ENCODE data around the gene ANXA6. TPM values are rescaled to one million over a fixed set of nuclear protein-coding genes. Genes with fewer than 3 reads are reported as not detected.
A peak's percentile ranks its signal among the peaks of the same experiment; 100 is the strongest.

ANXA6 gene
- total RNA-seq, 3 donors from 2014 or later (not counting 1 experiment from before 2014, with no cell fraction given), result 504 to 629 (median 535) TPM

GRCh38 chr5:151168602-151169344, 11.2 kb upstream of the ANXA6 start:
- Histone ChIP-seq H3K36me3 (ENCODE audit: control insufficient read depth, insufficient read depth, low read length) (no peaks in the 10 kb centered on the region), H3K27me3 (ENCODE audit: control insufficient read depth, insufficient read depth, low read length) (no peaks in the 10 kb centered on the region), H3K4me1 (ENCODE audit: control insufficient read depth, insufficient read depth, low read length) (peaks cover 4% of the 10 kb centered on the region), H3K4me3 (ENCODE audit: low read length) (no peak overlapping the region), H3K9me3 (ENCODE audit: control insufficient read depth, insufficient read depth, low read length) (no peaks in the 10 kb centered on the region), H3K27ac (ENCODE audit: low read length) (no peak overlapping the region)
- Mint-ChIP-seq H3K27ac (peak overlapping the region in 1 of 2 donors; percentile 44), H3K9me3 (no peaks in the 10 kb centered on the region), H3K36me3 (no peaks in the 10 kb centered on the region), H3K27me3 (ENCODE audit: low read depth in 2 of 2) (no peaks in the 10 kb centered on the region), H3K4me3 (no peak overlapping the region), H3K4me1 (peaks cover 17 to 21% of the 10 kb centered on the region in 2 donors)
- ATAC-seq, result no peak
- intact Hi-C loops (cut with micrococcal nuclease), result no loop called here
- no peak for DNase-seq
- TF ChIP-seq CTCF (IDR thresholded peaks at IDR 0.05), result no peak
- 88% methylated on average over 10 of the region's 10 CpGs for WGBS (ENCODE audit: insufficient coverage)

- H3K27ac Mint-ChIP-seq, result no peak overlapping the region
- H3K9me3 Mint-ChIP-seq, result no peaks in the 10 kb centered on the region
- H3K27ac ChIP-seq (ENCODE audit: low read length), result no peak overlapping the region
- H3K27me3 Mint-ChIP-seq (ENCODE audit: low read depth in 2 of 2), result no peaks in the 10 kb centered on the region
- TF ChIP-seq CTCF (IDR thresholded peaks at IDR 0.05), result no peak
- H3K4me1 Mint-ChIP-seq, result peaks cover 17 to 21% of the 10 kb centered on the region in 2 donors
- H3K4me3 ChIP-seq (ENCODE audit: low read length), result no peak overlapping the region
- H3K36me3 Mint-ChIP-seq, result no peaks in the 10 kb centered on the region
- H3K4me1 ChIP-seq (ENCODE audit: control insufficient read depth, insufficient read depth, low read length), result peaks cover 4% of the 10 kb centered on the region
- H3K4me3 Mint-ChIP-seq, result no peak overlapping the region
- ATAC-seq (no peak), DNase-seq (no peak)
- no peaks in the 10 kb centered on the region for H3K36me3 ChIP-seq (ENCODE audit: control insufficient read depth, insufficient read depth, low read length)
- no peaks in the 10 kb centered on the region for H3K9me3 ChIP-seq (ENCODE audit: control insufficient read depth, insufficient read depth, low read length)
- H3K27me3 ChIP-seq (ENCODE audit: control insufficient read depth, insufficient read depth, low read length), result no peaks in the 10 kb centered on the region
- intact Hi-C loops (cut with micrococcal nuclease), result no loop called here
- 91% methylated on average over 9 of the region's 9 CpGs for WGBS (ENCODE audit: insufficient coverage)
These were observed 9.4 kb upstream of the ANXA6 start for GRCh38 chr5:151167022-151167421.

- Histone ChIP-seq H3K4me1 (ENCODE audit: control insufficient read depth, insufficient read depth, low read length) (peaks cover 4% of the 10 kb centered on the region), H3K36me3 (ENCODE audit: control insufficient read depth, insufficient read depth, low read length) (no peaks in the 10 kb centered on the region), H3K9me3 (ENCODE audit: control insufficient read depth, insufficient read depth, low read length) (no peaks in the 10 kb centered on the region), H3K27me3 (ENCODE audit: control insufficient read depth, insufficient read depth, low read length) (no peaks in the 10 kb centered on the region), H3K27ac (ENCODE audit: low read length) (no peak overlapping the region), H3K4me3 (ENCODE audit: low read length) (no peak overlapping the region)
- DNase-seq (peak; percentile 71 to 92), ATAC-seq (peak; percentile 89 to 99 (median 99))
- peak; percentile 87 for TF ChIP-seq CTCF (IDR thresholded peaks at IDR 0.05)
- Mint-ChIP-seq H3K9me3 (no peaks in the 10 kb centered on the region), H3K36me3 (no peaks in the 10 kb centered on the region), H3K27me3 (ENCODE audit: low read depth in 2 of 2) (no peaks in the 10 kb centered on the region), H3K4me3 (no peak overlapping the region), H3K27ac (no peak overlapping the region), H3K4me1 (peaks cover 15 to 17% of the 10 kb centered on the region in 2 donors)
- 55% methylated on average over 8 of the region's 8 CpGs for WGBS (ENCODE audit: insufficient coverage)
- intact Hi-C loops (cut with micrococcal nuclease), result loop anchor here (1.0 kb wide), 2 partner anchors 39 to 114 kb away; no protein-coding TSS in a partner anchor
These were observed 7.3 kb upstream of the ANXA6 start for GRCh38 chr5:151164687-151165392.

Data from natural killer cell (primary cell).